Fibroblast of skin of left biceps (primary cell): ENCODE results near the gene RNF112.
A peak's percentile ranks its signal among the peaks of the same experiment; 100 is the strongest.

Experiments used
- DNase-seq, 2 experiments: peaks; one replicate each; pipeline ENCODE4 v3.0.0-alpha.2; 2013; ENCODE audit warnings: low read depth in 2 of 2

RNF112 gene

DNA sequence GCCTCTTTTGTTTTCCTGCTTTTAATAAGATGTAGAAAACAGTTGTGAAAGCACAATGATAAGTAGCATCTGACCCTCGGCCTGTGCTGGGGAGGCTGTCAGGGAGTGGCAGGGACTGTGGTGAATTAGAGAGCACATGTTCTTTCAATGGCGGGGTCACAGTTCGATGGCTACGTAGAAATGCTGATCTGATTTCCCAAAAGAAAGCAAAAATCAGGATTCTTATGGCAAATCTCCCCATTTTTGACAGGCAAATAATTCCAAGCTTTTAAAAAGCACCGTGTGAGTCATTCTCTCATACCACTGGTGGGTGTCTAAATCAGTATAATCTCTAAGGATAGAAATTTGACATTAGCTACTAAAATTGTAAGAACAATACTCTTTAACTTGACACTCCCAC, 36.9 kb upstream of the RNF112 start:
- DNase-seq: no peak

DNA sequence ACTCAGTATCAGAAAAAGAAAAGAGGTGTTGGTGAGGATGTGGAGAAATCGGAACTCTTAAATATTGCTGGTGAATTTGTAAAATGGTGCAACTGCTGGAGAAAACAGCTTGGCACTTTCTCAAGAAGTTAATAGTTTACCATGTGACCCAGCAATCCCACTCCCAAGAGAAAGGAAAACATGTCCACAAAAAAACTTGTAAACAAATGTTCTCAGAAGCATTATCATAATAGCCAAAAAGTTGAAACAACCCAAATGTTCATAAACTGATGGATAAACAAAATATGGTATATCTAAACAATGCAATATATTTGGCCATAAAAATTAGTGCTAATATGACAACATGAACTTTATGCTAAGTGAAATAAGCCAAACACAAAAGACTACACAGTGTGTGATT, 35.3 kb upstream of the RNF112 start:
- no peak for DNase-seq

DNA sequence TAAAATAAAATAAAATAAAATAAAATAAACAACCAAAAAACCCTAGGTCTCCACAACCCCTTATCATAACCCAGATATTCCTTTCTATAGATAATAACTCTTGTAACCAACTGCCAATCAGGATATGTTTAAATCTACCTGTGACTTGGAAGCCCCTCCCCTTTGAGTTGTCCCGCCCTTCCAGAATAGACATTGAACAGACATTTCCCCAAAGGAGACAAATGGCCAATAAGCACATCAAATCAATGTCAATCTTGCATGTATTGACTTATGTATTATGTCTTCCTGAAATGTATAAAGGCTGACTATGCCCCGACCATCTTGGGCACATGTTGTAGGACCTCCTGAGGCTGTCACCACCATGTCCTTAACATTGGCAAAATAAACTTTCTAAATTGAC, 34.2 kb upstream of the RNF112 start:
- DNase-seq: no peak

- peak; percentile 97 to 98 for DNase-seq
Measured at GRCh38 chr17:19377602-19378415, 33.2 kb upstream of the RNF112 start.

DNA sequence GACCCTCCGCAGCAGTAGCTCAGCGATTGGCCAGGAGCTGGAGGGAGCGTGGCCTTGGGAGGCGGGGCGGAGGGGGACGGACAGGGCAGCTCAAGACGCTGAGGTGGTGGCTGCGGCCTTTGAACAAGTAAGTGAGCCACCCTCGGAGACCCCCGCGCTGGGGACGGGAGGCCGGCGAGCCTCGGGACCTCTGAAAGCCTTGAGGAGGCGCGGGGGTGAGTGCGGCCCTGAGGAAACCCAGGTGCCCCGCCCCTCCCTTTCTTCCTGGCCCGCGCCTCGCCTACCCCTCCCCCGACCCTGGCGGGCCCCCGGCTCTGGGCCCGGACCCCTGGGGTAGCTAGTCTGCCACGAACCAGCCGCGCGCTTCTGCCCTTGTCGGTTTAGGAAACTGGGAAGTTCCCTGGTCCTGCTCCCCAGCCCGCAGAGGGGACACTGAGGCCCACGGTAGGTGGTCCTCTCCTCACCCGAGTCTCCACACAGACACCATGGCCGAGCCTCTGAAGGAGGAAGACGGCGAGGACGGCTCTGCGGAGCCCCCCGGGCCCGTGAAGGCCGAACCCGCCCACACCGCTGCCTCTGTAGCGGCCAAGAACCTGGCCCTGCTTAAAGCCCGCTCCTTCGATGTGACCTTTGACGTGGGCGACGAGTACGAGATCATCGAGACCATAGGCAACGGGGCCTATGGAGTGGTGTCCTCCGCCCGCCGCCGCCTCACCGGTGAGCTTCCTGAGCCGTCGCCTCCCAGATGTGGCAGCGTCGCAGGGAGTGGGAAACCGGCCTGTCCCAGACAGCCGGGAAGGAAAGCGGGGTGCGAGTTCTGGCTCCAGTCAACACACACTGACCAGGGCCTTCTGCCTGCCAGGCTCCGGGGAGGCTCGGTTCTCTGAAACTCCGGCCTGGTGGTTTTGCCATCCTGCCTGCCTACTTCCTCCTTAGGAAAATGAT, 32.3 kb upstream of the RNF112 start, which contains the start of gene MAPK7:
MAPK7 (plus strand) TSS at position 83 of the 945 bp plus-strand sequence; CDS start at position 486, 403 bp downstream.
- no peak for DNase-seq

- DNase-seq: no peak
Measured at GRCh38 chr17:19379361-19380065, 31.5 kb upstream of the RNF112 start.

DNA sequence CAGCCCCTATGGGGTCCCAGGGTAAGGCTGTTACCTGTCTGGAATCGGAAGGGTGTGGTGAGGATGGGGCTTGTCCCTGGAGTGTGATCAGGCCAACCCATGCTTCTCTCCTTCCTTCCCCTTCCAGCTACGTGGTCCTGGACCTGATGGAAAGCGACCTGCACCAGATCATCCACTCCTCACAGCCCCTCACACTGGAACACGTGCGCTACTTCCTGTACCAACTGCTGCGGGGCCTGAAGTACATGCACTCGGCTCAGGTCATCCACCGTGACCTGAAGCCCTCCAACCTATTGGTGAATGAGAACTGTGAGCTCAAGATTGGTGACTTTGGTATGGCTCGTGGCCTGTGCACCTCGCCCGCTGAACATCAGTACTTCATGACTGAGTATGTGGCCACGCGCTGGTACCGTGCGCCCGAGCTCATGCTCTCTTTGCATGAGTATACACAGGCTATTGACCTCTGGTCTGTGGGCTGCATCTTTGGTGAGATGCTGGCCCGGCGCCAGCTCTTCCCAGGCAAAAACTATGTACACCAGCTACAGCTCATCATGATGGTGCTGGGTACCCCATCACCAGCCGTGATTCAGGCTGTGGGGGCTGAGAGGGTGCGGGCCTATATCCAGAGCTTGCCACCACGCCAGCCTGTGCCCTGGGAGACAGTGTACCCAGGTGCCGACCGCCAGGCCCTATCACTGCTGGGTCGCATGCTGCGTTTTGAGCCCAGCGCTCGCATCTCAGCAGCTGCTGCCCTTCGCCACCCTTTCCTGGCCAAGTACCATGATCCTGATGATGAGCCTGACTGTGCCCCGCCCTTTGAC, 30.3 kb upstream of the RNF112 start:
- DNase-seq: no peak

- no peak for DNase-seq
Measured at GRCh38 chr17:19381361-19381740, 29.7 kb upstream of the RNF112 start.

DNA sequence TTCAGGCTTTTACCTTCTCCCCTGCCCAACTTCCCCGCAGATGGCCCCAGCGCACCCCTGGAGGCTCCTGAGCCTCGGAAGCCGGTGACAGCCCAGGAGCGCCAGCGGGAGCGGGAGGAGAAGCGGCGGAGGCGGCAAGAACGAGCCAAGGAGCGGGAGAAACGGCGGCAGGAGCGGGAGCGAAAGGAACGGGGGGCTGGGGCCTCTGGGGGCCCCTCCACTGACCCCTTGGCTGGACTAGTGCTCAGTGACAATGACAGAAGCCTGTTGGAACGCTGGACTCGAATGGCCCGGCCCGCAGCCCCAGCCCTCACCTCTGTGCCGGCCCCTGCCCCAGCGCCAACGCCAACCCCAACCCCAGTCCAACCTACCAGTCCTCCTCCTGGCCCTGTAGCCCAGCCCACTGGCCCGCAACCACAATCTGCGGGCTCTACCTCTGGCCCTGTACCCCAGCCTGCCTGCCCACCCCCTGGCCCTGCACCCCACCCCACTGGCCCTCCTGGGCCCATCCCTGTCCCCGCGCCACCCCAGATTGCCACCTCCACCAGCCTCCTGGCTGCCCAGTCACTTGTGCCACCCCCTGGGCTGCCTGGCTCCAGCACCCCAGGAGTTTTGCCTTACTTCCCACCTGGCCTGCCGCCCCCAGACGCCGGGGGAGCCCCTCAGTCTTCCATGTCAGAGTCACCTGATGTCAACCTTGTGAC, 29.1 kb upstream of the RNF112 start:
- no peak for DNase-seq

DNA sequence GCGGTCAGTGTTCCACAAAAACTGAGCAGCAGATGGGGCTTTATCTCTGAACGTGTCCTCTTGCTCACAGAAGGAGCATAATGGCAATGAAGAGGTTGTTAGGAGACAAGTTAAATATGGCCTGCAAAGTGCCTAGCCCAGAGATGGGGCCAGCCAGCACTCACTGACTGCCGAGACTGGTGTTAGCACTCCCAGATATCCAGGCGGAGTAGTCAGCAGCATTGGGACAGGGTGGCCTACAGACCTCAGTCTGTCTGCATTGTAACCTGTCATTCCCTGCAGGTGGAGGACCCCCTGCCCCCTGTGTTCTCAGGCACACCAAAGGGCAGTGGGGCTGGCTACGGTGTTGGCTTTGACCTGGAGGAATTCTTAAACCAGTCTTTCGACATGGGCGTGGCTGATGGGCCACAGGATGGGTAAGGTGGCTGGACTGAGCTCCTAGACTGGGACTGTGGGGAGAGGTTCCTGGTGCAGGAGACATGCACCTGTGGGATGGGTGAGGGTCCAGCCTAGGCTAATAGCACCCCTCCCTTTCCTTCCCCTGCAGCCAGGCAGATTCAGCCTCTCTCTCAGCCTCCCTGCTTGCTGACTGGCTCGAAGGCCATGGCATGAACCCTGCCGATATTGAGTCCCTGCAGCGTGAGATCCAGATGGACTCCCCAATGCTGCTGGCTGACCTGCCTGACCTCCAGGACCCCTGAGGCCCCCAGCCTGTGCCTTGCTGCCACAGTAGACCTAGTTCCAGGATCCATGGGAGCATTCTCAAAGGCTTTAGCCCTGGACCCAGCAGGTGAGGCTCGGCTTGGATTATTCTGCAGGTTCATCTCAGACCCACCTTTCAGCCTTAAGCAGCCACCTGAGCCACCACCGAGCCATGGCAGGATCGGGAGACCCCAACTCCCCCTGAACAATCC, 28.2 kb upstream of the RNF112 start:
- DNase-seq: no peak

DNA sequence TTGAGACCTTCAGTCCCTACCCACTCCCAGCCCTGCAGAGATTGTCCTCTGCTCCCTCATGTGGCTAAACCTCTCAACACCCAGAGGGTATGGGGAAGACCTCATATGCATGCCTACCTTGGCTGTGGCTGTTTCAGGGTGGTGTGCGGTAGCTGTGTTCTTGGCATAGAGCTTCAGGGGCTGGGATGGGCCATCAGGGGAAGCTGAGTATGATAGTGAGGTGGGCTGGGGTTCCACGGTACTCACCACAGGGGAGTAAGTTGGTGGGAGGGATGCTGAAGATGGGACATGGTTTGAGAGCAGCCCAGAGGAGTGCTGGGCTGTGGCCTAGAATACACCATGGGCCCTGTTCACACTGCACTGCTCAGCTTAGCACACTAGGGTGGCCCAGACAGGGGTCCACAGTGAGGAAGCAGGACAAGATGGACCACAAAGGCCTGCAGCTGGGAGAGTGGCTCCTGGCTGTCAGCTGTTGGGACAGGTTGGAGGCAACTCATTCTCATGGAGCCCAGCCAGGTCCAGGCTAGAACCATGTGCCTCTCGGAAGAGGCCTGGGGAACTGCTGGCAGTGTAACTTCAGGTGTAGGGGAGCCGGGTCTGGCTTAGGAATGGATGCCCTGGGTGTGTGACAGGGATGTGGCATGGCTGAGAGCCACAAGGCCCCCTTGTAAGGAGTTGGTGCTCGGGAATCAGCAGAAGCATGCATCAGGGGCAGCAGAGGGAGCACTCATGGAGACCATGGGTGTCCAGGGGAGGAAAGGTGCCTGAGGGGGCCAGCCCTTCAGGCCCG, 27.2 kb upstream of the RNF112 start:
- DNase-seq: no peak

DNA sequence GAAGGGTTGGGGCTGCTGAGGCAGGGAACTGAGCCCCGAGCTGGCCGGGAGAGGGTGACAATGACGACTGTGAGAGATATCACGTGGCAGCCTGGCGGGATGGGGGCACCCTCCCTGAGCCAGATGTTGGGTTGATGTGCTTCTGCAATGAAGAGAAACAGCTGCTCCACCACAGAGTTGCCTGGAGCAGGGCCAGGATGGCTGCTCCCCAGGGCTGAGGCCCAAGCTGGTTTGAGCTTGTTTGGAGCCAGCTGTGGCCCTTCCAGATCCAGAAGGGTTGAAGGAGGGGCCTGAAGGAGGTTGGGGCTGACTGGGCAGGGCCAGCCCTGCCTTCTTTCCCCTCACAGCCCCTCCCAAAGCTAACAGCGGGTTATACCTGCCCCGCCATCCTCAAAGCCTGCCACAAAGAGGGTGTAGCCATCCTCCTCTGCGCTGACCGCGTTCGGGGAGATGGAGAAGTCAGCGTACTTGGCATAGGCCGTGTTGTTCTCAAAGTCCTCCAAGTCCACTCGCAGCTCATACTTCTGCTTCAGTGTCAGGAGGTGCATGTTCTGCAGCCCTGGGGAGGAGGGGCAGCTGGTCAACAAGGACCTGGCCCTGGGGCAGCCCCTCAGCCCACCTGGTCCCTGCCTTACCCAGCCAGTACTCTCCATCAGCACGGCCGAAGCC, 26.2 kb upstream of the RNF112 start:
- peak; percentile 88 to 89 for DNase-seq

DNA sequence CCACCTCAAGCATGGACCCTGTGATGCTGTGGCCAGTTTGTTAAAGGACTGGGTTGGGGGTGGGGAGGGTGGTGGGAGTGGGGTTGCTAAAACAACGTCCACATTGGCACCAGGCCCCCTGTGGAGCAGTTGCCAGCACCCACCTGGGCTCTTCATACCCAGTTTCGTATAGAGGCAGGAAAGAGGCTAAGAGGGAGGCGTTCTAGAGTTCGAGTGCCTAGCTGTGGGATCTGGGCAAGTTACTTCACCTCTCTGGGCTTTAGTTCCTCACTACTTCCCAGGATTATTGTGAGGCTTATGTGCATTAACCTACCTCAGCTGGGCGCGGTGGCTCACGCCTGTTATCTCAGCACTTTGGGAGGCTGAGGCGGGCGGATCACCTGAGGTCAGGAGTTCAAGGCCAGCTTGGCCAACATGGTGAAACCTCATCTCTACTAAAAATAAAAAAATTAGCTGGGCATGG, 25.5 kb upstream of the RNF112 start:
- no peak for DNase-seq

DNA sequence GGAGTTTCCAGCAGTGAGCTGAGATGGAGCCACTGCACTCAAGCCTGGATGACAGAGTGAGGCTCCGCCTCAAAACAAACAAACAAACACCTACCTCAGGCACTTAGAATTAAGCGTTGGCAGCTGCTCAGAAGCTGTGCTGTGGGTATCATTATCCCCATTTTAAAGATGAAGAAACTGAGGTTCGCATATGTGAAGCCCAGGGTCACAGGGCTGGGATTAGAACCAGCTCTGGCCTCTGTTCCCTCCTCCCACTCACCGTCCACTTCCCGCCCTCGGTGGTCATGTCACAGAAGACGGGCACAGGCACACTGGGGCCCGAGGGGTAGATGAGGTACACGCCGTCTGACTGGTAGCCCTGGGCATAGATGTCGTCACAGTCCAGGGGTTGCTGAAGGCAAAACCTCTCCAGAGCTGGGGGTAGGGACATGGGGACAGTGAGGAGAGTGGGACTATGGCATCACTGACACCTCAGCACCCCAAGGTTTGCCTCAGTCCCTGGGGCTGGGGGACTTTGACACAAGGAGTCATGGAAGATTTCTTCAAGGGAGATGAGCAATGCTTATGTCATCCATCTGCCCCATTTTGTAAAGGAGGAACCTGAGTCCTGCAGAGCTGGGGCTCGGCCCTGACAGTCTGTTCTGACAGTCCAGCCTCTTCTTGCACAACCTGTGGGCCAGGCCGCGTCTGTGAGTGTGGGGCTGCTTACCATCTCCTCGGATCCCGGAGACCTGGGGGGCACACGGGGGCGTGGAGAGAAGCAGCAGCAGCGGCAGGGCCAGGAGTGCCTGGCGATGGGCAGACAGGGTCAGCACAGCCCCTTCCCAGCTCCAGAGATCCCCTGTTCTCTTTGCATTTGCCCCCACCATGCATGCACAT, 24.7 kb upstream of the RNF112 start:
- DNase-seq: peak in 1 of 2 experiments; percentile 38

GRCh38 chr17:19386974-19387920, 23.8 kb upstream of the RNF112 start, which contains the start of gene MFAP4:
Gene MFAP4, minus strand, starts transcription at chr17:19387190. Its CDS starts 35 bp downstream, at chr17:19387155.
- DNase-seq: peak; percentile 97
